Neural progenitor cell (in vitro differentiated cells): ENCODE measurements around the gene SEMA6C. TPM values are rescaled to one million over a fixed set of nuclear protein-coding genes. Genes with fewer than 3 reads are reported as not detected.

Experiments
- DNase-seq: peaks from one replicate; pipeline ENCODE4 v3.0.0-alpha.2; 2016; ENCODE audit warnings: low spot score
- H2AFZ ChIP-seq: fragments of 200-600 bp; sonication (generic); replicated peaks from 2 replicates; pipeline ENCODE4 v1.6.1; 2016; ENCODE audit warnings: antibody characterized with exemption
- H3F3A ChIP-seq: fragments of 200-600 bp; sonication (generic); 2 replicates; pipeline ENCODE4 v1.6.1; 2016; ENCODE audit warnings: antibody characterized with exemption, low read depth
- H3K27ac ChIP-seq: fragments of 200-600 bp; sonication (generic); 2 replicates; pipeline ENCODE4 v1.5.1; 2016; ENCODE audit warnings: mild to moderate bottlenecking
- H3K27me3 ChIP-seq: fragments of 200-600 bp; sonication (generic); 2 replicates; pipeline ENCODE4 v1.6.1; 2016; ENCODE audit warnings: mild to moderate bottlenecking, moderate library complexity
- H3K36me3 ChIP-seq: fragments of 200-600 bp; sonication (generic); 2 replicates; pipeline ENCODE4 v1.5.1; 2016
- H3K4me1 ChIP-seq: fragments of 200-600 bp; sonication (generic); 2 replicates; pipeline ENCODE4 v1.6.1; 2016; ENCODE audit warnings: mixed run types
- H3K4me2 ChIP-seq: fragments of 200-600 bp; sonication (generic); 2 replicates; pipeline ENCODE4 v1.6.1; 2016
- H3K4me3 ChIP-seq: fragments of 200-600 bp; sonication (generic); 2 replicates; pipeline ENCODE4 v1.5.1; 2016
- H3K79me2 ChIP-seq: fragments of 200-600 bp; sonication (generic); 2 replicates; pipeline ENCODE4 v1.6.1; 2016; ENCODE audit warnings: low read depth
- H3K9ac ChIP-seq: fragments of 200-600 bp; sonication (generic); 2 replicates; pipeline ENCODE4 v1.6.1; 2016
- H3K9me3 ChIP-seq: fragments of 200-600 bp; sonication (generic); 2 replicates; pipeline ENCODE4 v1.5.1; 2016; ENCODE audit warnings: low read depth
- H4K20me1 ChIP-seq: fragments of 200-600 bp; sonication (generic); 2 replicates; pipeline ENCODE4 v1.6.1; 2016; ENCODE audit warnings: low read depth
- H3K27ac Mint-ChIP-seq: 3 replicates; pipeline ENCODE4 v1.8.0; 2021; ENCODE audit warnings: mixed read lengths
- H3K27me3 Mint-ChIP-seq: 2 replicates; pipeline ENCODE4 v1.8.0; 2022; ENCODE audit warnings: low read depth, mild to moderate bottlenecking, inconsistent platforms, moderate library complexity, mixed read lengths; ENCODE audit not compliant: insufficient read depth
- H3K36me3 Mint-ChIP-seq: 3 replicates; pipeline ENCODE4 v1.8.0; 2021; ENCODE audit warnings: mixed read lengths
- H3K4me1 Mint-ChIP-seq: 3 replicates; pipeline ENCODE4 v1.8.0; 2021; ENCODE audit warnings: mixed read lengths
- H3K4me3 Mint-ChIP-seq: 3 replicates; pipeline ENCODE4 v1.8.0; 2021; ENCODE audit warnings: mild to moderate bottlenecking, moderate library complexity, mixed read lengths
- H3K9me3 Mint-ChIP-seq: 3 replicates; pipeline ENCODE4 v1.8.0; 2020; ENCODE audit warnings: mixed read lengths
- CTCF ChIP-seq: fragments of 200-600 bp; sonication (generic); IDR thresholded peaks from 2 replicates; pipeline ENCODE4 v1.5.1; 2017; ENCODE audit warnings: antibody characterized with exemption, mild to moderate bottlenecking
- EZH2 ChIP-seq: fragments of 200-600 bp; sonication (generic); IDR thresholded peaks from 2 replicates; pipeline ENCODE4 v1.6.1; 2017; ENCODE audit warnings: antibody characterized with exemption, mild to moderate bottlenecking, moderate library complexity
- EZH2phosphoT487 ChIP-seq: fragments of 200-600 bp; sonication (generic); IDR thresholded peaks from 2 replicates; pipeline ENCODE4 v1.6.1; 2017; ENCODE audit warnings: antibody characterized with exemption
- total RNA-seq: library from RNA; depleted of rRNA; stranded (reverse); fragments of >200 nt; gene quantifications from 2 replicates; pipeline ENCODE4 v1.2.3, GENCODE V29; 2015; ENCODE audit warnings: low replicate concordance

The SEMA6C gene
- total RNA-seq, 1 donor from 2014 or later, result 5.6 TPM

- Histone ChIP-seq H3K9me3 (no peaks in the 10 kb centered on the region), H3K4me1 (peaks cover 10% of the 10 kb centered on the region), H2AFZ (peak overlapping the region; percentile 97), H3K27me3 (no peaks in the 10 kb centered on the region), H3K4me3 (peak overlapping the region; percentile 89), H3K36me3 (no peaks in the 10 kb centered on the region), H3K4me2 (peak overlapping the region; percentile 88), H3K27ac (no peak overlapping the region), H3K79me2 (peaks cover 26% of the 10 kb centered on the region), H3K9ac (peak overlapping the region; percentile 92), H3F3A (peaks cover 32% of the 10 kb centered on the region), H4K20me1 (no peaks in the 10 kb centered on the region)
- no peak for TF ChIP-seq EZH2
- TF ChIP-seq EZH2phosphoT487, result no peak
- no peak for TF ChIP-seq CTCF
- DNase-seq, result peak; percentile 67
- H3K27me3 Mint-ChIP-seq, result peaks cover 4% of the 10 kb centered on the region
- H3K4me1 Mint-ChIP-seq, result peaks cover 19% of the 10 kb centered on the region
- peak overlapping the region; percentile 93 for H3K4me3 Mint-ChIP-seq
- peak overlapping the region; percentile 43 for H3K27ac Mint-ChIP-seq
- peaks cover 11% of the 10 kb centered on the region for H3K36me3 Mint-ChIP-seq
- H3K9me3 Mint-ChIP-seq, result no peaks in the 10 kb centered on the region
These were observed 20.1 kb upstream of the SEMA6C start for GRCh38 chr1:151166505-151166956.

- DNase-seq, result peak; percentile 98
- Histone ChIP-seq H3K36me3 (no peaks in the 10 kb centered on the region), H3K4me1 (peaks cover 10% of the 10 kb centered on the region), H3K27ac (no peak within 1 kb of the TSS), H4K20me1 (no peaks in the 10 kb centered on the region), H3K9ac (peak within 1 kb of the TSS; percentile 92), H3K4me2 (peak within 1 kb of the TSS; percentile 94), H3F3A (peaks cover 30% of the 10 kb centered on the region), H3K4me3 (peak within 1 kb of the TSS; percentile 89), H3K79me2 (peaks cover 26% of the 10 kb centered on the region), H2AFZ (peak within 1 kb of the TSS; percentile 97), H3K9me3 (no peaks in the 10 kb centered on the region), H3K27me3 (no peaks in the 10 kb centered on the region)
- H3K4me3 Mint-ChIP-seq, result peak within 1 kb of the TSS; percentile 93
- no peaks in the 10 kb centered on the region for H3K9me3 Mint-ChIP-seq
- peaks cover 19% of the 10 kb centered on the region for H3K4me1 Mint-ChIP-seq
- H3K36me3 Mint-ChIP-seq, result peaks cover 13% of the 10 kb centered on the region
- H3K27ac Mint-ChIP-seq, result peak within 1 kb of the TSS; percentile 94
- TF ChIP-seq EZH2phosphoT487, result no peak
- TF ChIP-seq EZH2, result no peak
- TF ChIP-seq CTCF, result no peak
- peaks cover 4% of the 10 kb centered on the region for H3K27me3 Mint-ChIP-seq
These were observed 19.5 kb upstream of the SEMA6C start, which contains the start of the genes LYSMD1 and SCNM1 for GRCh38 chr1:151165738-151166504. LYSMD1 (minus strand) TSS chr1:151165902; CDS start chr1:151165258, 644 bp downstream. SCNM1 (plus strand) TSS chr1:151166144; CDS start chr1:151166153, 9 bp downstream.

GRCh38 chr1:151165281-151165737, 18.9 kb upstream of the SEMA6C start:
- H3K36me3 Mint-ChIP-seq, result peaks cover 17% of the 10 kb centered on the region
- peaks cover 25% of the 10 kb centered on the region for H3F3A ChIP-seq
- H3K4me3 ChIP-seq, result peak overlapping the region; percentile 89
- no peaks in the 10 kb centered on the region for H3K36me3 ChIP-seq
- no peaks in the 10 kb centered on the region for H3K27me3 ChIP-seq
- H3K27me3 Mint-ChIP-seq, result peaks cover 4% of the 10 kb centered on the region
- no peaks in the 10 kb centered on the region for H3K9me3 ChIP-seq
- H3K27ac Mint-ChIP-seq, result peak overlapping the region; percentile 94
- no peaks in the 10 kb centered on the region for H3K9me3 Mint-ChIP-seq
- H4K20me1 ChIP-seq, result no peaks in the 10 kb centered on the region
- peak overlapping the region; percentile 94 for H3K4me2 ChIP-seq
- peak overlapping the region; percentile 93 for H3K4me3 Mint-ChIP-seq
- peaks cover 19% of the 10 kb centered on the region for H3K4me1 Mint-ChIP-seq
- peaks cover 10% of the 10 kb centered on the region for H3K4me1 ChIP-seq
- peaks cover 26% of the 10 kb centered on the region for H3K79me2 ChIP-seq
- peak overlapping the region; percentile 97 for H2AFZ ChIP-seq
- DNase-seq, result peak; percentile 72
- no peak for TF ChIP-seq EZH2
- no peak for TF ChIP-seq EZH2phosphoT487
- no peak for TF ChIP-seq CTCF
- H3K27ac ChIP-seq, result no peak overlapping the region
- H3K9ac ChIP-seq, result peak overlapping the region; percentile 59
